MM.1S (cell line): ENCODE measurements around the gene DCLRE1C.
A peak's percentile ranks its signal among the peaks of the same experiment; 100 is the strongest.
"Not testable (repeated sequence)": the region's sequence is repeated elsewhere in the genome, so short reads cannot be mapped to it uniquely, and the experiment has no call there.

ENCODE experiments used
- DNase-seq: peaks from one replicate; pipeline ENCODE4 v3.0.0-alpha.2; 2015
- H2AFZ ChIP-seq: fragments of 300-600 bp; sonication (generic); 2 replicates; pipeline ENCODE4 v1.6.0; 2016; ENCODE audit warnings: antibody characterized with exemption, low read length
- H3F3A ChIP-seq: fragments of 300-600 bp; sonication (generic); 2 replicates; pipeline ENCODE4 v1.6.1; 2016; ENCODE audit warnings: mild to moderate bottlenecking, antibody characterized with exemption, low read length, moderate library complexity, mixed read lengths; ENCODE audit not compliant: insufficient read depth
- H3K27ac ChIP-seq: fragments of 300-600 bp; sonication (generic); 2 replicates; pipeline ENCODE4 v1.5.1; 2016; ENCODE audit warnings: mild to moderate bottlenecking, low read length
- H3K27me3 ChIP-seq: fragments of 300-600 bp; sonication (generic); replicated peaks from 2 replicates; pipeline ENCODE4 v1.6.0; 2016; ENCODE audit warnings: low read length; ENCODE audit not compliant: insufficient read depth
- H3K36me3 ChIP-seq: fragments of 300-600 bp; sonication (generic); replicated peaks from 2 replicates; pipeline ENCODE4 v1.6.1; 2016; ENCODE audit warnings: mild to moderate bottlenecking, low read length, mixed read lengths; ENCODE audit not compliant: insufficient read depth
- H3K4me1 ChIP-seq: fragments of 300-600 bp; sonication (generic); 2 replicates; pipeline ENCODE4 v1.6.1; 2016; ENCODE audit warnings: low read length, mixed read lengths
- H3K4me2 ChIP-seq: fragments of 300-600 bp; sonication (generic); 2 replicates; pipeline ENCODE4 v1.6.0; 2016; ENCODE audit warnings: low read depth, low read length
- H3K4me3 ChIP-seq: fragments of 300-600 bp; sonication (generic); 2 replicates; pipeline ENCODE4 v1.5.1; 2016; ENCODE audit warnings: low read length, mixed read lengths
- H3K79me2 ChIP-seq: fragments of 300-600 bp; sonication (generic); 2 replicates; pipeline ENCODE4 v1.6.1; 2016; ENCODE audit warnings: mixed run types, low read length, mixed read lengths
- H3K9ac ChIP-seq: fragments of 300-600 bp; sonication (generic); 2 replicates; pipeline ENCODE4 v1.6.1; 2016; ENCODE audit warnings: low read length, mixed read lengths
- H3K9me2 ChIP-seq: fragments of 300-600 bp; sonication (generic); replicated peaks from 2 replicates; pipeline ENCODE4 v1.6.1; 2016; ENCODE audit warnings: mild to moderate bottlenecking, low read length, mixed read lengths; ENCODE audit not compliant: insufficient read depth
- H3K9me3 ChIP-seq: fragments of 300-600 bp; sonication (generic); replicated peaks from 2 replicates; pipeline ENCODE4 v1.6.1; 2016; ENCODE audit warnings: mild to moderate bottlenecking, low read length, mixed read lengths; ENCODE audit not compliant: insufficient read depth
- H4K20me1 ChIP-seq: fragments of 300-600 bp; sonication (generic); 2 replicates; pipeline ENCODE4 v1.6.1; 2016; ENCODE audit warnings: mild to moderate bottlenecking, low read length, moderate library complexity, mixed read lengths; ENCODE audit not compliant: insufficient read depth
- CTCF ChIP-seq: fragments of 300-600 bp; sonication (generic); IDR thresholded peaks from 2 replicates; pipeline ENCODE4 v1.5.1; 2016; ENCODE audit warnings: antibody characterized with exemption, low read length, mixed read lengths
- EZH2 ChIP-seq: fragments of 300-600 bp; sonication (generic); optimal IDR thresholded peaks from 2 replicates; pipeline ENCODE3; 2017; ENCODE audit warnings: low read depth, mild to moderate bottlenecking, antibody characterized with exemption, low read length, mixed read lengths
- EZH2phosphoT487 ChIP-seq: fragments of 300-600 bp; sonication (generic); IDR thresholded peaks from 2 replicates; pipeline ENCODE4 v1.6.1; 2018; ENCODE audit warnings: antibody characterized with exemption, low read length

Gene DCLRE1C

GRCh38 chr10:14949291-14949690 lies 4.6 kb downstream of the DCLRE1C start:
- Histone ChIP-seq H3K27ac (no peak overlapping the region), H3K9ac (no peak overlapping the region), H4K20me1 (no peaks in the 10 kb centered on the region), H3K9me3 (no peaks in the 10 kb centered on the region), H3F3A (peaks cover 23% of the 10 kb centered on the region), H3K79me2 (peaks cover 93% of the 10 kb centered on the region), H3K4me1 (peaks cover 22% of the 10 kb centered on the region), H3K9me2 (no peaks in the 10 kb centered on the region), H3K27me3 (no peaks in the 10 kb centered on the region), H3K4me2 (no peak overlapping the region), H3K36me3 (peaks cover 13% of the 10 kb centered on the region; the same call in 1 of the 2 replicates), H3K4me3 (no peak overlapping the region), H2AFZ (no peak overlapping the region)
- DNase-seq = no peak
- no peak for TF ChIP-seq EZH2phosphoT487
- TF ChIP-seq CTCF = no peak
- TF ChIP-seq EZH2 = no peak

- Histone ChIP-seq H3K79me2 (peaks cover 86% of the 10 kb centered on the region), H3K27ac (no peak overlapping the region), H3K9ac (no peak overlapping the region), H3K9me3 (no peaks in the 10 kb centered on the region), H3K27me3 (no peaks in the 10 kb centered on the region), H4K20me1 (no peaks in the 10 kb centered on the region), H3K4me2 (no peak overlapping the region), H2AFZ (no peak overlapping the region), H3K36me3 (peaks cover 16% of the 10 kb centered on the region; the same call in 1 of the 2 replicates), H3K9me2 (no peaks in the 10 kb centered on the region), H3K4me3 (no peak overlapping the region), H3K4me1 (peaks cover 26% of the 10 kb centered on the region), H3F3A (peaks cover 22% of the 10 kb centered on the region)
- no peak for TF ChIP-seq EZH2phosphoT487
- no peak for TF ChIP-seq CTCF
- no peak for TF ChIP-seq EZH2
- no peak for DNase-seq
Measured at GRCh38 chr10:14947268-14947667, 6.6 kb downstream of the DCLRE1C start.

GRCh38 chr10:14945108-14945507 lies 8.8 kb downstream of the DCLRE1C start:
- H3K27ac ChIP-seq = no peak overlapping the region
- peaks cover 31% of the 10 kb centered on the region for H3F3A ChIP-seq
- H3K4me3 ChIP-seq = no peak overlapping the region
- H3K9me3 ChIP-seq = no peaks in the 10 kb centered on the region
- no peaks in the 10 kb centered on the region for H3K9me2 ChIP-seq
- H3K27me3 ChIP-seq = no peaks in the 10 kb centered on the region
- no peak overlapping the region for H3K9ac ChIP-seq
- peaks cover 76% of the 10 kb centered on the region for H3K79me2 ChIP-seq
- no peak overlapping the region for H2AFZ ChIP-seq
- no peak for DNase-seq
- peaks cover 16% of the 10 kb centered on the region; the same call in 1 of the 2 replicates for H3K36me3 ChIP-seq
- H3K4me2 ChIP-seq = no peak overlapping the region
- peaks cover 19% of the 10 kb centered on the region for H3K4me1 ChIP-seq
- TF ChIP-seq CTCF = no peak
- TF ChIP-seq EZH2 = no peak
- no peak for TF ChIP-seq EZH2phosphoT487
- H4K20me1 ChIP-seq = no peaks in the 10 kb centered on the region

GRCh38 chr10:14942950-14943338 lies 11.0 kb downstream of the DCLRE1C start:
- not testable (repeated sequence) for H3K4me3 ChIP-seq, H2AFZ ChIP-seq, H3K9ac ChIP-seq, H3K9me2 ChIP-seq, H3K9me3 ChIP-seq, DNase-seq, H3K27me3 ChIP-seq, H4K20me1 ChIP-seq
- Histone ChIP-seq H3F3A (peaks cover 31% of the 10 kb centered on the region), H3K36me3 (peaks cover 16% of the 10 kb centered on the region; the same call in 1 of the 2 replicates), H3K79me2 (peaks cover 74% of the 10 kb centered on the region), H3K4me1 (peaks cover 19% of the 10 kb centered on the region), H3K27ac (peak overlapping the region; percentile 87; the same call in 1 of the 2 replicates), H3K4me2 (peak overlapping the region; percentile 42; the same call in 1 of the 2 replicates)

GRCh38 chr10:14942147-14942949 lies 11.5 kb downstream of the DCLRE1C start:
- Histone ChIP-seq H3K4me2 (peak overlapping the region; percentile 42; the same call in 1 of the 2 replicates), H3K79me2 (peaks cover 70% of the 10 kb centered on the region), H3K9ac (peak overlapping the region; percentile 47; the same call in 1 of the 2 replicates), H3K27ac (peak overlapping the region; percentile 87; the same call in 1 of the 2 replicates), H3F3A (peaks cover 31% of the 10 kb centered on the region), H3K36me3 (peaks cover 15% of the 10 kb centered on the region; the same call in 1 of the 2 replicates), H3K4me1 (peaks cover 19% of the 10 kb centered on the region)
- H3K27me3 ChIP-seq, H3K4me3 ChIP-seq, H2AFZ ChIP-seq, H4K20me1 ChIP-seq, H3K9me3 ChIP-seq, H3K9me2 ChIP-seq: not testable (repeated sequence)
- DNase-seq = peak; percentile 76
